Frontal cortex (tissue), 4 donors: ENCODE data around the gene C20orf96. TPM values are rescaled to one million over a fixed set of nuclear protein-coding genes. Genes with fewer than 3 reads are reported as not detected.
"Not testable (repeated sequence)": the region's sequence is repeated elsewhere in the genome, so short reads cannot be mapped to it uniquely, and the experiment has no call there.

Experiments used
- DNase-seq, 2 donors: peaks; one replicate each; pipeline ENCODE4 v3.0.0; 2012; ENCODE audit warnings: low spot score in 2 of 2
- FAIRE-seq: peaks from 2 replicates; lab custom pipeline; 2012; peaks lifted over from hg19 to GRCh38; lab: Jason Lieb, UNC
- total RNA-seq: library from RNA; depleted of rRNA; stranded (reverse); fragments of >200 nt; gene quantifications from one replicate; pipeline ENCODE4 v1.2.3, GENCODE V29; 2014
- donor health status: control.
- donor health status: control.
- donor health status: control.

C20orf96 gene
- total RNA-seq = 7.3 TPM

DNA sequence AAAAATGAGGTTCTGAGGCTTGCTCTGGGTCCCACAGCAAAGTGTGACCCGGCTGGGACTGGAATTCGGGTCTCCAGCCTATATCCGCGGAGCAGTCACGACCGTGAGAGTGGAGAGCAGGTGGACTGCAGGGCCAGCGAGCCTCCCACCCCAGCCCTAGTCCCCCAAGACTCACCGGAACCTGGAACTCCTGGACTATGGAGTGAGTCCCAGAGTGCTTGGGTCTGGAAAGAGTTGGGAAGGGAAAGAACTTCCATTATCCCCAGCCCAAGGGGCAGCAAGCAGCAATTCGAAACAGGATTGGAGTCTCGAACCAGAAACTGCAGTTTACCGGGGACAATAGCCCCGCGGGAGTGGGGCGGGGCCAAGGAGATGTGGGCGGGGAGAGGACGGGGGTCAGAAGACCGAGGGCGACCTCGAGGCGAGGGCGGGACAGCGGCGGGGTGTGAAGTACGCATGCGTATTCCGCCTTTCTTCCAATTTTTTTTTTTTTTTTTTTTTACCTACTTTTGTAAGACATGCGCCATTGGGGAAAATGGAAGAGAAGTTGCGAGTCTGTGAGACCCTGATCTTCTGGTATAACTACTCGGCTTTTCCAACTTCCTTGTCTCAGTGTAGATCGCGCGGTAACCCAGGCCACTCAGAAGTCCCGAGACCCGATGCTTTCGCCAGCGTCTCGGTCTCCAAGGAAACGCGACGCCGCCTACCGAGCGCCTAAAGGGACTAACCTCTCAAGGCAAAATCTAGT lies at the start of gene C20orf96:
TSS of gene C20orf96 (minus strand) at position 667 of the 748 bp plus-strand sequence. CDS start at position 527, 140 bp downstream.
- FAIRE-seq (no peak), DNase-seq (peak; percentile 85 to 94)

DNA sequence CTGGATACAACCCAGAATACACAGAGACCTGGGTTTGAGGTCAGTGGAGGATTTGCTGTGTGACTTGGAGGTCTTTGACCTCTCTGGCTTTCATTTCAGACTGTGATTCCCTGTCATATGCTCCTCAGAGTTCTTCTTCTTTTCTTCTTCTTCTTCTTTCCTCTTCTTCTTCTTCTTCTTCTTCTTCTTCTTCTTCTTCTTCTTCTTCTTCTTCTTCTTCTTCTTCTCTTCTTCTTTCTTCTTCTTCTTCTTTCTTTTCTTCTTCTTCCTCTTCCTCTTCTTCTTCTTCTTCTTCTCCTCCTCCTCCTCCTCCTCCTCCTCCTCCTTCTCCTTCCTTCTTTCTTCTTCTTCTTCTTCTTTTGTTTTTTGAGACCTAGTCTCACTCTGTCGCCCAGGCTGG lies 45.5 kb upstream of the C20orf96 start:
- not testable (repeated sequence) for FAIRE-seq, DNase-seq

- FAIRE-seq = no peak
- DNase-seq = no peak
Observed at GRCh38 chr20:334578-334977, 44.0 kb upstream of the C20orf96 start.

GRCh38 chr20:330233-331149 lies 39.9 kb upstream of the C20orf96 start:
- FAIRE-seq (no peak), DNase-seq (peak; percentile 54 to 71)

- FAIRE-seq (no peak), DNase-seq (no peak)
Observed at GRCh38 chr20:329851-330232, 39.3 kb upstream of the C20orf96 start.

GRCh38 chr20:328975-329695 lies 38.6 kb upstream of the C20orf96 start:
- DNase-seq (no peak), FAIRE-seq (no peak)

- DNase-seq = no peak
- no peak for FAIRE-seq
Observed at GRCh38 chr20:328027-328974, 37.8 kb upstream of the C20orf96 start.

GRCh38 chr20:327186-328026 lies 36.9 kb upstream of the C20orf96 start:
- FAIRE-seq = no peak
- DNase-seq = peak; percentile 89

DNA sequence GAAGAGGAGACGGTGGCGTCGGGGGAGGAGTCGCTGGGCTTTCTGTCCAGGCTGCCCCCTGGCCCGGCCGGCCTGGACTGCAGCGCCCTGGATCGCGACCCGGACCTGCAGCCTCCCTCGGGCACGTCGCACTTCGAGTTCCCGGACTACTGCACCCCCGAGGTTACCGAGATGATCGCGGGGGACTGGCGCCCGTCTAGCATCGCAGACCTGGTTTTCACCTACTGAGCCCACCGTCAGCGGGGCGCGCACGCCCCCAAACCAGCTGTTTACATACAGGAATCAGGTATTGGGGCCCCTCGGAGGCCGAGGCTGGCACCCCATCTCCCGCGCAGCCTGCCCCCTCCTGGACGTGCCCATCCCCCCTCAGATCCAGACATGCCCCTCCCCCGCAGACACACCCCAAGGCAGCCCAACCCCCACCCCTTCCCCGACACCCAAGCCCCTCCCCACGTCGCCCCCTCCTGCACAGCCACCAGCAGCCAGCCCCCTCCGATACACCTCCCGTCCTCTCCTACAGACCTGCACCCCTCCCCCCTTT lies 36.2 kb upstream of the C20orf96 start:
- no peak for FAIRE-seq
- DNase-seq = no peak

- DNase-seq (peak; percentile 49 to 75), FAIRE-seq (no peak)
Observed at GRCh38 chr20:325889-326644, 35.5 kb upstream of the C20orf96 start.

- FAIRE-seq (no peak), DNase-seq (peak; percentile 97 to 99)
Observed at GRCh38 chr20:325045-325888, 34.7 kb upstream of the C20orf96 start, which contains the start of gene SOX12. Gene SOX12 (plus strand): TSS chr20:325552. CDS start chr20:325925, 373 bp downstream.

DNA sequence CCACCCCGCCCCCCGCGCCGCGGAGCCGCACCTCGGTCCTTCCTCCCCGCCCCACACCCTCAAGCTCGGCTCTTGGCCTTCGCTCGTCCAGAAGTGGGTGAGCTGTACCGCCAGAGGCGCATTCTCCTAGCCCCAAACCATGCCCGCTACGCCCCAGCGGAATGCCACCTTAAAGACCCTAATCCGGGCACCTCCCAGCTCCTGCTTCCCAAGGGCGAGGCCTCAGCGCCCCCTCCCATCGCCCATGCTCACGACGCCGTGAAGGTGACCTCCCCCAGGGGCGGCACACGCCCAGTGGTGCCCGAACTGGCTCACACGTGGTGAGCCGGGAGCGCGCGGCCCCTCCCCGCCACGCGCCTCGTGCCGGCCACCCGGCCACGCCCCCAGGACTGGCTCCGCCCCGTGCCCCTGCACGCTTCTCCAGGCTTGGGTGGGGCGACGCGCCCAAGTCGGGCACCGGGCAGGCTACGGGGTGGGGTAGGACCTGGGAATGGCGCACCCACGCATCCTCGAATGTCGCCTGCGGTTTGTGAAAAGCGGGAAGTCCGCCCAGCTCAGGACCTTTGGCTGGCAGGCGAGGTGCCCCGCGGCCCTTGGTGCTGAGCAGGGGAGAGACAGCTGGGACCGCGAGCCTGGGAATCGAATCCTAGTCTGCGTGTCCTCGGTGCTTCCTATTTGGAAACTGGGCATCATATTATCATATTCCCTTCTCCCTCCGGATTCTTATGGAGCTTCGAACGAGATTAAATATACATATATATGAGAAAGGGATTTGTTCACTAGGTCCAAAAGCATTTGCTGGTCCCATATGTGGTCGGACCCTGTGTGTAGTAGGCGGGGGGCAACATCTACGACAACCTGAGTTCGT lies 33.9 kb upstream of the C20orf96 start:
- FAIRE-seq (no peak), DNase-seq (peak; percentile 85 to 89)

DNA sequence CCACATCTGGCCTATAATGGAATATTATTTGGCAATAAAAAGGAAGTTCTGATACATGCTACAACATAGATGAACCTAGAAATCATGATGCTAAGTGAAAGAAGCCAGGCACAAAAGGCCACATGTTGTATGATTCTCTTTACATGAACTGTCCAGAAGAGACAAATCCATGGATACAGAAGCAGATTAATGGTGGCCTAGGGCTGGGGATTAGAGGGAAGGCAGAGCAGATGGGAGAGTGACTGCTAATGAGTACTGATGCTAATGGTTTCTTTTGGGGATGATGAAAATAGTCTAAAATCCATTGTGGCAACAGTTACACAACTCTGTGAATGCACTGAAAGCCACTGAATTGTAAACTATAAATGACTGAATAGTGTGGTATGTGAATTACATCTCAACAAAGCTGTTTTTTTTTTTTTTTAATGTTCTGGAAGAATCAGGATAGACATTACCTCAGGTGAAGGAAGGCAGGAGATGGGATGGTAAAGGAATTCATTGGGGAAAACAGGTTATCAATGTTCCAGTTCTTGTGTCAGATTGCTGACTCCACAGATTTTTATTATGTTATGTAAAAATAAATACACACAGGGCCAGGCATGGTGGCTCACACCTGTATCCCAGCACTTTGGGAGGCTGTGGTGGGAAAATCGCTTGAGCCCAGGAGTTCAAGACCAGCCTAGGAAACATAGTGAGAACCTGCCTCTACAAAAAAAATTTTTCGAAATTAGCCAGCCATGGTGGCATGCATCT lies 25.9 kb upstream of the C20orf96 start:
- no peak for FAIRE-seq
- no peak for DNase-seq

- no peak for DNase-seq
- FAIRE-seq = no peak
Observed at GRCh38 chr20:313948-314347, 23.4 kb upstream of the C20orf96 start.

- no peak for FAIRE-seq
- DNase-seq = no peak
Observed at GRCh38 chr20:313402-313801, 22.9 kb upstream of the C20orf96 start.
